Hypothalamus (tissue), 51 donors: ENCODE results near the gene SPACDR.

Experiments
- DNase-seq, 51 donors: peaks; one replicate each; lab custom pipeline; 2025; lab: John Stamatoyannopoulos, UW

SPACDR gene

DNA sequence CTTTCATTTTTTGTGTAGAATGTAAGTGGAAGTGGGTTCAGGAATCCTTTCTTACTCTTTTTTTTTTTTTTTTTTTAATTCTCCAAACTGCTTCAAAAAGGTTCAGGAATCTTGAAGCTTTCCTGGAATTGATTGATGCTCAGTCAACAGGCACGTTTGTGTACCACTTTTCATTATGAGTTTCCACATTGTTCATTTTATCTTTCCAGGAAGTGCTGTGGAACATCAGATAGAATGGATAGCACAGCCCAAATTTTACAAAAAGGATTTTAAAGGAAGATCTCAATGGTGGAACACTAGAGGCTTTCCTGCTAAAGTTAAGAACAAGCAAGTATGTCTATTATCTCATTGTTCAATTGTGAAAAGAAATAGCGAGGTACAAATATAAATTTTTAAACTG lies 25.9 kb downstream of the SPACDR start:
- no peak for DNase-seq

DNA sequence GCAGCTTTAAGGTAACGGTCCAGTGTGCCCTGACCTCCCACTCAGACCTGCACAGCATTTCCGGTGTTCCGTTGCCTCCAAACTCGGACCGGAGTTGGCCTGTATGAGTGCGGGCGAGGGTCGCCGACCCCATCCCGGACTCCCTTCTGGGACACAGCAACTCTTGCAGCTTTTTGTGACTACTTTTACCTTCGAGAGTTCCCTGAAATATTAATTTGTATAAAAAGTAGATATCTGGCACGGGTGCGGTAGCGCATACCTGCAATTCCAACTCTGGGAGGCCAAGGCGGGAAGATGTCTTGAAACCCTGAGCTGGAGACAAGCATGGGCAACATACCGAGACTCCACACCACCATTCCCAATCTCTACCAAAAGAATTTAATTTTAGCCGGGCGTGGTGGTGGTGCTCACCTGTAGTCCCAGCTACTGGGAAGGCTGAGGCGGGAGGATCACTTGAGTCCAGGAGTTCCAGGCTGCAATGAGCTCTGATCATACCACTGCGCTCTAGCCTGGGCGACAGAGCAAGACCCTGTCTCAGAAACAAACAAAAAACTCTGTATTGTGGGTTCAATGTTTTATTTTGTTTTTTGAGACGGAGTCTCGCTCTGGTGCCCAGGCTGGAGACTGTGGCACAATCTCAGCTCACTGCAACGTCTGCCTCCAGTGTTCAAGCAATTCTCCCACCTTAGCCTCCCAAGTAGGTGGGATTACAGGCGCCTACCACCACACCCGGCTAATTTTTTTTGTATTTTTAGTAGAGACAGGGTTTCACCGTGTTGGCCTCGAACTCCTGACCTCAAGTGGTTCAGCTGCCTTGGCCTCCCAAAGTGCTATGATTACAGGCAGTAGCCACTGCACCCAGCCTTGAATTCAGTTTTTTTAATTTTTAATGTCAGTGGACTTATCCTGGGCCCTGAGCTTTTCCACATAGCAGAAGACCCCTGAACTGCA lies 26.6 kb downstream of the SPACDR start:
- peak in 1 of 51 donors; percentile 27 for DNase-seq

DNA sequence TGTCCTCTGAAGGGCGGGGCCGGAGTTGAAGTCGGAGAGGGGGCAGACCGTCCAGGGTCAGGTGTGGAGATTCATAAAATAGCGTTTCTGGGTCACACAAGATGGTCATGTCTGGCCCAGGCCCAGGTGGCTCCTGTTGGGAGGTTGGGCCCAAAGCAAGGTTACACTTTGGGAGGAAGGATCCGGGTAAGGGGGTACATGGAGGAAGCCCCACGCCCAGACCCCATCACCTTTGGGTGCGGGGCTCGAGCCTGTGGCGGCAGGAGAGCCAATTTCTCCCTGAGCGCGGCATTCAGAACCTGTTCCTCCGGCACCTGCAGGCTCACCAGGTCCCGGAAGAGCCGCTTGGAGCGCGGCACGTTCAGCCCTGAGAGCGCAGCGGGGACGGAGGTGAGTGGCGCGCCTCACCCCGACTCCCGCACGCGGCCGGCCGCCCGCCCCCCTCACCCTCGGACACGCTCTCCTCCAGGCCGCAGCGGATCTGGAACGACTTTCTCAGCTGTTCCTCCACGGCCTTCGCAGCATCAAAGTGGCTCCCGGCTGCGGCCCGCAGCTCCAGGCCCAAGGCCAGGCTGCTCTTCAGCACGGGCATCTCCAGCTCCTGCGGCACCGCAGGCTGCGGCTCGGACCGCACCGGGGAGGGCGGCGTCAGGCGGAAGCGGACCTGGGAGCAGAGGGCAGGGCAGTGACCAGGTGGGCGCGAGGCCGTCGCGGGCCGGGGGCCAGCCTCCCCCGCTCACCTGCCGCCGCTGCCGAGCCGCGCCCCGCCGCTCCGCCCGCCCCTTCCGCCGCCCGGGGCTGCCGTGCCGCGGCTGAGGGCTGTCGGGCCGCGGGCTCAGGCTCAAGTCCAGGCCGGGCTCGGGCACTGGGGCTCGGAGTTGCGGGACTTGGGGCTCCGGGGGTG lies 28.4 kb downstream of the SPACDR start:
- peak in 9 of 51 donors; percentile 17 to 55 (median 35) for DNase-seq

DNA sequence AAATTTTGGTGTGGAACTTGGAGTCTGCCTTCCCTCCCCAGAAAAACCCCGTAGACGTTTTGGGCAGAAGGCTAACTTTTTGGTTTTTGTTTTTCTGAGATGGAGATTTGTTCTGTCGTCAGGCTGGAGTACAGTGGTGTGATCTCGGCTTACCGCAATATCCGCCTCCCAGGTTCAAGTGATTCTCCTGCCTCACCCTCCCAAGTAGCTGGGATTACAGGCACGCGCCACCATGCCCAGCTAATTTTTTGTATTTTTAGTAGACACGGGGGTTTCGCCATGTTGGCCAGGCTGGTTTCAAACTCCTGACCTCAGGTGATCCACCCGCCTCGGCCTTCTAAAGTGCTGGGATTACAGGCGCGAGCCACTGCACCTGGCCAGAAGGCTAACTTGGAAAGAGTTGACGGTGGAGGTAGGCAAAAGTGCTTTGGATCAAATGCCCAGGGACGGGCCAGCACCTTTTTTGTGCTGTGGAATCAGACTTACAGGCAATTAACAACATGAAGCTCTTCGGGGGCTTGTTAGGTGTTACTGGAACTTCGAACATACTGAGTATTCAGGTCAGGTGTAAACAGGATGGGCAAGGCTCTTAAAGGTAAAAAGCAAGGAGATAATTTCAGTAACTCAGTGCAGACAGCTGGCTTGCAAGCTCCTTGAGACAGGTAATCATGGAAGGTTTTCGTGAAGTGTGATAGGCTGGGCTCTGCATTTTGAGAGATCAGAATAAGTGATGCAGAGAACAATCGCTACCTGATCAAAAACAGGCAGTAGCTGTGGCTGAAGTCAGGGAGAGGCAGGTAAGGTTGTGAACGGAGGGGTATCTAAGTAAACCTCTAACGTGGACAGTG lies 29.5 kb downstream of the SPACDR start:
- DNase-seq = no peak

DNA sequence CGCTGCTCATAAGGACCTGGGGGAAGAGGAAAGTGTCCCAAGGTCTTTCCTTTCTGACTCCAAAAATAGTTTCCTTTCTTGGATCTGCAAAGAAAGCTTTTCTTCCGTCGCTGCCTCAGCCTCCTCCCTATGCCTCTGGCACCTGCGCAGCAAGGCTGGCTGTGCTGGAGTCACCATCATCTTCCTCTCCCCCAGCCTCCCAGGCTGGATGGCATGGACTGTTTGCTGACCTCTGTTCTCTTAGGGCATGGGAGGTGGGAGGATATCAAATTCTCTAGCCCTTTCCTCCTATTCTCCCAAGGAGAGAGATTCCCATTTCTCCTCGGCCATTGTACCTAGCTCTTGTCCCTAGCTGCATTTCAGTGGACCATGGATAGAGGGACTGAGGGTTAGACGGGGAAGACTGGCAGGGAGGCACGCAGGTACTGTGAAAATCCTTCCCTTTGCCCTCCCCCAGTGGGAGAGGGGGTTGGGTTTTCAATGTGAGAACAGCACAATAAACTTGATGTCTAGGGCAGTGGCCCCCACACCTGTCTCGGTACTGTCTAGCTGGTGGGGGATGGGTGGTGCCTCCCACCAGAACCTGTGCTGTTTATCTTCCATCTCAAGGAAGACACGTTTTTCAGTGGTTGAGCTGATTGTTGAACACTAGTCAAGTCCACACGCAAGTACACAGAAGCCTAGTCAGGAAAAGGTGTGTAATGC lies 30.3 kb downstream of the SPACDR start:
- DNase-seq = no peak

DNA sequence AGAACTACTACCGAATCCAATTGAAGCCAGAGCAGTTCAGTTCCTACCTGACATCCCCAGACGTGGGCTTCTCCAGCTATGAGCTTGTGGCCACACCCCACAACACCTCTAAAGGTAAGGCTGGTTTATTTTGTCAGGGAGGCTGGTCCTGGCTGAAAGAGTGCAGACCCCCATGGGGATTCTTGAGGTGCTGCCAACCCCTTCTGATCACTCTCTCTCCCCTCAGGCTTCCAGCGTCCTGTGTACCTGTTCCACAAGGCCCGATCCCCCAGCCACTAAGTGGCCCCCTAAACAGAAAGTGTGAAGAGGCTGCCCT lies 30.8 kb downstream of the SPACDR start:
- DNase-seq = no peak

DNA sequence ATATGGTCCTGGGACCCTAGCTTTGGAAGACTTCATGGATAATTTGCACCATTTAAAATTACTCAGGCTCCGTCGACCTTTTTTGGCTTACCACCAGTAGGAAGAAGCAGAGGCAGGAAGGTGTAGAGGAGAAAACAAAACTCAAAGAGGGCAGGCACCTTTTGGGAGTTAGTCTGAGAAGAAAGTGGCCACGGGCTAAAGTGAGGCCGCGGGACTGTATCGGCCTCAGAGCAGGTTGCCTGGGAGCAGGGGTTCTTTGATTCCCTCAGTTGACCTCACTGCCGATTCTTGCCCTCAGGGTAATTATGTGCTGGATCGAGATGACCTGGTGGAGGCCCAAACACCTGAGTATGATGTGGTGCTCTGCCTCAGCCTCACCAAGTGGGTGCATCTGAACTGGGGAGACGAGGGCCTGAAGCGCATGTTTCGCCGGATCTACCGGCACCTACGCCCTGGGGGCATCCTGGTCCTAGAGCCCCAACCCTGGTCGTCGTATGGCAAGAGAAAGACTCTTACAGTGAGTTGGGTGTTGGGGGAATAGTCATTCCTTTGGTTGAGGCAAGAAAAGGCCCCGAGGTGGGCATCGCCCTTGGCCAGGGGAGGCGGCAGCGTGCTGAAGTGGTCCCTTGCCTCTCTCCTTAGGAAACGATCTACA lies 31.3 kb downstream of the SPACDR start:
- DNase-seq = no peak

DNA sequence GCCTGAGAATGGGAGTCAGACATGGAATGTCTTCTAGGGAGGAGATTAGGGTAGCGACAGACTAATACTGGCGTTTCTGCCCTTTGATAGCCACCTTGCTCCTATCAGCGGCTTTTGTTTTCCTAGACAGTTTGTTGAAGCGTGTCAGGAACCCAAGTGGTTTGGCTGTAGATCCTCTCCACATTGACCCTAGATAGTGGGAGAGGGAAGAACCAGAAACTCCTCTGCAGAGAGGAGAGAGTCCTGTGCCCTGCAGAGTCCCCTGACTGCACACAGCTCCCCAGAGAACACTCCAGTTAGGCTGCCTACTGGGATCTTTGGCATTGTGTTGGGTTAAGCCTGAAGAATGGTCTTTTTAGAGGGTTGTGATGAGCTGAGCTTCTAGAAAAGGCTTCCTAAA lies 32.0 kb downstream of the SPACDR start:
- no peak for DNase-seq

DNA sequence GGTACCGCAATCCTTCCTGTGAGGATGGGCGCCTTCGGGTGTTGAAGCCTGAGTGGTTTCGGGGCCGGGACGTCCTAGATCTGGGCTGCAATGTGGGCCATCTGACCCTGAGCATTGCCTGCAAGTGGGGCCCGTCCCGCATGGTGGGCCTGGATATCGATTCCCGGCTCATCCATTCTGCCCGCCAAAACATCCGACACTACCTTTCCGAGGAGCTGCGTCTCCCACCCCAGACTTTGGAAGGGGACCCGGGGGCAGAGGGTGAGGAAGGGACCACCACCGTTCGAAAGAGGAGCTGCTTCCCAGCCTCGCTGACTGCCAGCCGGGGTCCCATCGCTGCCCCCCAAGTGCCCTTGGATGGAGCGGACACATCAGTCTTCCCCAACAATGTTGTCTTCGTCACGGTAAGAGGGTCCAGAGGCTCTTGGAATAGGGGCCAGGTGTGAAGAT lies 32.7 kb downstream of the SPACDR start:
- DNase-seq = no peak

DNA sequence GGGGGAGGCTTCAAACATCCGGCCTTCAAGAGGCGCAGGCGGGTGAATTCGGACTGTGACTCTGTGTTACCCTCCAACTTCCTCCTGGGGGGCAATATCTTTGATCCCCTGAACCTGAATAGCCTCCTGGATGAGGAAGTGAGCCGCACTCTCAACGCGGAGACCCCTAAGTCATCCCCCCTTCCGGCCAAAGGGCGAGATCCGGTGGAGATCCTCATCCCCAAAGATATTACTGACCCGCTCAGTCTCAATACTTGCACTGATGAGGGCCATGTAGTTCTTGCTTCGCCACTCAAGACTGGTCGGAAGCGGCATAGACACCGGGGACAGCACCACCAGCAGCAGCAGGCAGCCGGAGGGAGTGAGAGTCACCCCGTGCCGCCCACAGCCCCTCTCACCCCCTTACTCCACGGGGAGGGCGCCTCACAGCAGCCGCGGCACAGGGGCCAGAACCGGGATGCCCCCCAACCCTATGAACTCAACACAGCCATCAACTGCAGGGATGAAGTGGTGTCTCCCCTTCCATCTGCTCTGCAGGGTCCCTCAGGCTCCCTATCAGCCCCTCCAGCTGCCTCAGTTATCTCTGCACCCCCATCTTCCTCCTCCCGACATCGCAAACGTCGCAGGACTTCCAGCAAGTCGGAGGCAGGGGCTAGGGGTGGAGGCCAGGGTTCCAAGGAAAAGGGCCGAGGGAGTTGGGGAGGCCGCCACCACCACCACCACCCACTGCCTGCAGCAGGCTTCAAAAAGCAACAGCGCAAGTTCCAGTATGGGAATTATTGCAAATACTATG lies 33.4 kb downstream of the SPACDR start:
- peak in 5 of 51 donors; percentile 21 to 44 (median 43) for DNase-seq

DNA sequence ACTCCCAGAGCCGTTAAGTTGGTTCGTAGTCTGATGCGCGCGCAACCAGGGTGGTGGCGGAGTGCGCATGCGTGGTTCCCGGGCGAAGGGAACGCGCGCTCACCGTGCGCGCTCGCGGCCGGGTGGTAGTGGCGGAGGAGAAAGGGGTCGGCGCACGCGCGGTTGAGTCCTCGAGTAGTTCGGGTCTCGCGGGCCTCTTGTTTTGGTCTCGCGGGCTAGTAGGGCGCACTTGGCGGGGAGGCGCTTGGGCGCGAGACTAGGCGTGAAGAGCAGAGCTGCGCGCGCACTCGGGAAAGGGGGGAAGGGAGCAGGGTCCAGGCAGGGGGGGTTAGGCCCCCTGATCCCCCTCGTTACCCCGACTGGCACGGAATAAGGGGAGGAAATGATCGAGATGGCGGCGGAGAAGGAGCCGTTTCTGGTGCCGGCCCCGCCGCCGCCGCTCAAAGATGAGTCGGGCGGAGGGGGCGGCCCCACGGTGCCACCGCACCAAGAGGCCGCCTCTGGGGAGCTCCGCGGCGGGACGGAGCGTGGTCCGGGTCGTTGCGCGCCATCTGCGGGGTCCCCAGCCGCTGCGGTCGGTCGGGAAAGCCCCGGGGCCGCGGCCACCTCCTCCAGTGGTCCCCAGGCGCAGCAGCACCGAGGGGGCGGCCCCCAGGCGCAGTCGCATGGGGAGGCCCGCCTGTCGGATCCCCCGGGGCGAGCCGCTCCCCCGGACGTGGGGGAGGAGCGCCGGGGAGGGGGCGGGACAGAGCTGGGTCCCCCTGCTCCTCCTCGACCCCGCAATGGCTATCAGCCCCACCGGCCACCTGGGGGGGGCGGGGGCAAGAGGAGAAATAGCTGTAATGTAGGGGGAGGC lies 34.2 kb downstream of the SPACDR start, which contains the start of gene MEPCE:
Gene MEPCE (plus strand): TSS at position 195 of the 856 bp plus-strand sequence. CDS start 188 bp downstream, at position 383.
- DNase-seq = peak; percentile 77 to 98 (median 93)

DNA sequence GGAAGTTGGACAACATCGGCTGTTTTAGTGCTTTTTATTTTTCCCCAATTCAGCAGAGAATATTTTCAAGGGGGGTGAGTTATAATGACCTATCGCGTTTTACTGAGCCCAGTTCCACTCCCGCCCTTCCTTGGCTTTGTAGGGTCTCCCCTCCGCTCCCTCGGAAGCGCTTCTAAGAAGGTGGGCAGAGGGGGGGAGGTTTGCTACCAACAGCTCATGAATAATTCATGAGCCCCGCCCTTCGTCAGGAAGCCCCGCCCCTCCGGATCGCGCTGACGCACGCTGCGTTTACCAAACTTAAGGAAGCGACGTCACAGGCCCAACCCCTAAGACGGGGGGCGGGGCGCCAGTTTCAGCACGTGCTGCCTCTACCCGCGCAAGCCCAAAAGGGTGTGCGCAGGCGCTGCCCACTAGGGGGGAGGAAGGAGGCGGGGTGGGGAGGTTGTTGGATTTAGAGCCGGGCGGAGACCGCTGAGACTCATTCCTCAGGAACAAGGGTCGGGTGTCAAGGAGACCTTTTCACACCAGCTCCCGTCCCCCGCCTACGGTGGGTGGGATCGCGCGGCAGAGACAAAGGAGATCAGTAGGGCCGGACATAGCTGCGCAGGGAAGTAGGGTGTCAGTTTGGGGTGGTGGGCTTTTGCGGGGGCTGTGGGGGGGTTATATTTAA lies 35.0 kb downstream of the SPACDR start:
- peak; percentile 92 to 100 (median 99) for DNase-seq

DNA sequence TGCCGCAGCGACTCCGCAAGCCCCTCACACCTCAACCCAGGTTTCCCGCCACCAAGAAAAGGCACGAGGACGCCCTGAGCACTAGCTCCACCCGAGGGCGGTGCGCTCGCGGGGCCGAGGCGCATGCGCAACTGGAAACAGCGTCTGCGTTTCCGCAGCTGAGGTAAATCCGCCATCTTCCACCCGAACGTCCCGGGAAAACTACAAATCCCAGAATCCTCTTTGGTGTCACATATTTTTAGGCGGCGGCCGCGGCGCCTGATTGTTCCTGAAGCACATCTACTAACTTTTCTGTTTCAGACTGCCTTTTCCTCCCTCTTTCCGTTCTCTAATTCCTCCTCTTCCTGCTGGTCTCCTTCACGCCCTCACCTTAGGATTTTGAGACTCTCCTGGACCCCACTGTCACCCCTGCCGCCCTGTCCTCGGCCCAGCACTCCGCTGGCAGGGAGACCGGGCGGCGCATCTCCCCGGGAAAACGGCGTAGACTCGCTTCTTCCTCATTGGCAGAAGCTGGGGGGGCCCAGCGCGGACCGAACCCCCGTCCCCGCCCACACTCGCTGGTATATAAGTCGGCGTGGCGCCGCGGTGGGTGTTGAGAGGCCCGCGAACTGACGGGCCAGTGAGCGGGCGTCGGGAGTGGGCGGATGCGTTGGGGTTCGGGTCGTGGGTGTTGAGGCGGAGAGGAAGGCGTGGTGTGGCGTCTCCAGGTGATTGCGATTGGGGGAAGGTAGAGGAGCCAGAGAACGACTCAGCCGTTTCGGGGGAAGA lies 35.7 kb downstream of the SPACDR start, which contains the start of gene ZCWPW1:
Gene ZCWPW1 (minus strand): TSS at position 505 of the 768 bp plus-strand sequence. CDS start 8,054 bp downstream, outside the sequence.
- peak; percentile 76 to 99 (median 92) for DNase-seq

DNA sequence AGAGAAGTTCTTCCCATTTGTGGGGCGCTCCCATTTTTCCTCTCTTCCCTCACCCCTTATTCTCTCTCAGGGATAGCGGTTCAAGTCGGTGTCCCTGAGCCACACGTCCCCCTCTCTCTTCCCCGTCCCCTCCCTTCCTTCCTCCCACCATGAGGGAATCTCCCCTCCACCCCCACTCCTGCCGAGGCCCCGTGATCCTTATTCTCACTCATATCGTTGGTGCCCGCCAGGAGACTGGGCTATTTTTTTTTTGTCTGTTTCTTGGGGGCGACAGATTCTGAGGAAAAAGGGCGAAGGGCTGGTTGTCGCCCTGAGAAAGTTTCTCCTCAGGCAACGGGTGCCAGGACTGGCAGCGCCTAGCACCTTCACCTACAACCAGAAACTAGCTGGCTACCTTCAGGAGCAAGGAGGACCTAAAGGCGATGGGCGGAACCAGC lies 36.3 kb downstream of the SPACDR start:
- DNase-seq = no peak

DNA sequence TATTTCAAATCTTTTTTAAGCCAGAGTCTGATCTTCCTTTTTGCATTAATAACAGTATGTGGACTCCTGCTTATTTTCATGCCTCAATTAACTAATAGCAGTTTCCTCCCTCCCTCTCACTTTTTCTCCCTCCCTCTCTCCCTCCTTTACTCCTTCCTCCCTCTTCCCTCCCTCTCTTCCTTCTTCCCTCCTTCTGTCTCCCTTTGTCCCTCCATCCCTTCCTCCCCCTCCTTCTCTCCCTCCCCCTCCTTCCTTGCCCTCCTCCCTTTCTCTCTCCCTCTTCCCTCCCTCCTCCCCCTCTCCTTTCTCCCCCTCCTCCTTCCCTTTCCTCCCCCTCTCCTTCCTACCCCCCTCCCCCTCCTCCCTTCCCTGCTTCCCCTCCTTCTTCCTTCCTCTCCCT lies 37.5 kb downstream of the SPACDR start:
- no peak for DNase-seq

DNA sequence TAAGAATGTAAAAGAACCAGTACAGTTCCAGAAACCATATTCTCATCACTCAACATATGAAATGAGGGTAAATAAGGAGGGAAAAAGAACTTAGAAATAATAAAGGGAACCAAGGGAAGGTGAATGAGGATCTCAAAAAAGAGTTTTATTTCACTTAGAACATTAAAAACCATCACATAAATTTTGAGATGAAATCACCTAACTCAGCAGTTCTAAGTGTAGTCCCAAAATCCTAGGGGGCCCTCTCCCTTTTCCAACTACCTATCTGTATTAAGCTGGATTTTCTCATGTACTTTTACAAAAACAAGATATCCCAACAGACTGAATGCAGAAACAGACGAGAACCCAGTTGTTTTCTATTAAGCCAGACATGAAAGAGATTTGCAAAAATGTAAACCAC lies 38.7 kb downstream of the SPACDR start:
- DNase-seq = no peak
